Measurements from ENCODE around the gene AP4M1. TPM values are rescaled to one million over a fixed set of nuclear protein-coding genes. Genes with fewer than 3 reads are reported as not detected.
A peak's percentile ranks its signal among the peaks of the same experiment; 100 is the strongest.
"Not testable (repeated sequence)": the region's sequence is repeated elsewhere in the genome, so short reads cannot be mapped to it uniquely, and the experiment has no call there.

AP4M1 gene
- total RNA-seq, 4 donors from 2014 or later = 23.0 to 34.1 (median 25.9) TPM

DNA sequence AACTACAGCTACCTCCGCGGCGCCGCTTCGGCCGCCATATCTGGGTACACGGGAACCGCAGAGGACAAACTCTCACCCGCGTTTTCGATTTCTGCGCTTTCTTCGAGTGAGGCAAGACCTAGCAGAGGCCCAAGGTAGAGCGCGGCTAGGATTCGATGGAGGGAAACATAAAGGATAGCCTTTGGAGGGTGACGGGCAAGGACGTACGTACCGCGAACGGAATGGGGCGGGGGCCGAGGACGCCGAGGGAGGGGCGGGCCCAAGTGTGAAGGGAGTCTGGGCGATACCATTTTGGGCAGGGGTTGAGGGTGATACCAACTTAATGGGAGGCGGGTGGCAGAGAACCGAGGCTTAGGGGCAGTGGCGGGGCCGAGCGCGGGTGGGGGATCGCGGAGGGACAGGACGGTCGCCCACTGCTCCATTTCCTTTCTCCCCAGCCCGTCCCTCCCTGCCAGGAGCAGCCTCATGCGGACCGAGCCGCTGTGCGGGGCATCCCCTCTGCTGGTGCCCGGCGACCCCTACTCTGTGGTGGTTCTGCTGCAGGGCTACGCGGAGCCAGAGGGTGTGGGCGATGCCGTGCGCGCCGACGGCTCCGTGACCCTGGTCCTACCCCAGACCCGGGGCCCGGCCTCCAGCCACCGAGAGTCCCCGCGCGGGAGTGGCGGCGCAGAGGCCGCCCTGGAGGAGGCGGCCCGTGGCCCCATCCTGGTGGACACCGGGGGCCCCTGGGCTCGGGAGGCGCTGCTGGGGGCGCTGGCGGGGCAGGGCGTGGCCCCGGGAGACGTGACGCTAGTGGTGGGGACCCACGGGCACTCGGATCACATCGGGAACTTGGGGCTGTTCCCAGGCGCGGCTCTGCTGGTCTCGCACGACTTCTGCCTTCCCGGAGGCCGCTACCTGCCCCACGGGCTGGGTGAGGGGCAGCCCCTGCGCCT is 25.8 kb downstream of the AP4M1 start, which contains the start of gene MBLAC1:
Gene MBLAC1 (plus strand): TSS at position 37 of the 935 bp plus-strand sequence. CDS start 429 bp downstream, at position 466.
- 0 to 1% methylated on average over 36 to 56 of the region's 85 CpGs for WGBS, 2 donors
- peak within 1 kb of the TSS; percentile 80 to 99 (median 96) for H3K27ac ChIP-seq
- no peaks in the 10 kb centered on the region for H3K9me3 ChIP-seq
- peak; percentile 83 to 93 for DNase-seq (ENCODE audit: low spot score in 2 of 2)
- peaks cover 0 to 47% (median 19%) of the 10 kb centered on the region in 4 donors for H3K4me1 ChIP-seq
- TF ChIP-seq EP300 (IDR thresholded peaks at IDR 0.05) (peak; percentile 39 to 93), POLR2A (IDR thresholded peaks at IDR 0.05) (no peak)
- TF ChIP-seq, protein P1, sequence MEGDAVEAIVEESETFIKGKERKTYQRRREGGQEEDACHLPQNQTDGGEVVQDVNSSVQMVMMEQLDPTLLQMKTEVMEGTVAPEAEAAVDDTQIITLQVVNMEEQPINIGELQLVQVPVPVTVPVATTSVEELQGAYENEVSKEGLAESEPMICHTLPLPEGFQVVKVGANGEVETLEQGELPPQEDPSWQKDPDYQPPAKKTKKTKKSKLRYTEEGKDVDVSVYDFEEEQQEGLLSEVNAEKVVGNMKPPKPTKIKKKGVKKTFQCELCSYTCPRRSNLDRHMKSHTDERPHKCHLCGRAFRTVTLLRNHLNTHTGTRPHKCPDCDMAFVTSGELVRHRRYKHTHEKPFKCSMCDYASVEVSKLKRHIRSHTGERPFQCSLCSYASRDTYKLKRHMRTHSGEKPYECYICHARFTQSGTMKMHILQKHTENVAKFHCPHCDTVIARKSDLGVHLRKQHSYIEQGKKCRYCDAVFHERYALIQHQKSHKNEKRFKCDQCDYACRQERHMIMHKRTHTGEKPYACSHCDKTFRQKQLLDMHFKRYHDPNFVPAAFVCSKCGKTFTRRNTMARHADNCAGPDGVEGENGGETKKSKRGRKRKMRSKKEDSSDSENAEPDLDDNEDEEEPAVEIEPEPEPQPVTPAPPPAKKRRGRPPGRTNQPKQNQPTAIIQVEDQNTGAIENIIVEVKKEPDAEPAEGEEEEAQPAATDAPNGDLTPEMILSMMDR (IDR thresholded peaks at IDR 0.05) = no peak
- peaks cover 0 to 32% (median 0%) of the 10 kb centered on the region in 3 donors for H3K36me3 ChIP-seq
- peak within 1 kb of the TSS; percentile 81 to 98 (median 90) for H3K4me3 ChIP-seq
- no peaks in the 10 kb centered on the region for H3K27me3 ChIP-seq

DNA sequence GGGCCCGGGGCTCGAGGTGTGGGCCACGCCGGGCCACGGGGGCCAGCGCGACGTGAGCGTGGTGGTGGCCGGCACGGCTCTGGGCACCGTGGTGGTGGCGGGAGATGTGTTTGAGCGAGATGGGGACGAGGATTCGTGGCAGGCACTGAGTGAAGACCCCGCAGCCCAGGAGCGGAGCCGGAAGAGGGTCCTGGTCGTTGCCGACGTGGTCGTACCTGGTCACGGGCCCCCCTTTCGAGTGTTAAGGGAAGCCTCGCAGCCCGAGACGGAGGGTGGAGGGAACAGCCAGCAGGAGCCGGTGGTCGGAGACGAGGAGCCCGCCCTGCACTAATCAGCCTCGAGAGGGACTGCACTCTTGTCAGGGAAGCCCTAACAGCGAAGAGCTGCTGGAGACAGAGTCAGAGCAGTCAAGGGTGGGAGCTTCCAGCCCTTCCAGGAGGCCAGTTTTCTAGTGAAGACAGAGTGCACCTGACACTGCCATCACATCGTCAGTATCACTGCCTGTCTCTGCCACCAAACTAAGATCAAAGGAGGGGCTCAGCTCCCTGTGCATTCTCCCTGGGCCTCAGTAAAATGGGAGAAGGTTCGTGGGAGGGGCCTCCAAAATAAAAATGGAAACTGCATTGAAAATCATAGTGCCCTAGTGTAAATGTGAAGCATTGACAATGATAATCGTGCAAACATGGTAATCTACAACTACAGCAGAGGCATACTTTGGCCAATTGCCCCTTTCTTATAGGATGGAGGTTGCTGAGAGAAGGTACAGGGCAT is 26.6 kb downstream of the AP4M1 start:
- H3K9me3 ChIP-seq = no peaks in the 10 kb centered on the region
- no peak for TF ChIP-seq EP300 (IDR thresholded peaks at IDR 0.05)
- TF ChIP-seq, protein P1 (IDR thresholded peaks at IDR 0.05) = peak in 1 of 5 experiments; percentile 10
- H3K27ac ChIP-seq = peak overlapping the region; percentile 80 to 99 (median 96)
- WGBS, 2 donors = 2 to 3% methylated on average over 21 of the region's 37 CpGs
- peaks cover 0 to 50% (median 19%) of the 10 kb centered on the region in 4 donors for H3K4me1 ChIP-seq
- peaks cover 0 to 23% (median 0%) of the 10 kb centered on the region in 3 donors for H3K36me3 ChIP-seq
- peak overlapping the region; percentile 81 to 98 (median 90) for H3K4me3 ChIP-seq
- H3K27me3 ChIP-seq = no peaks in the 10 kb centered on the region
- no peak for DNase-seq (ENCODE audit: low spot score in 2 of 2)

DNA sequence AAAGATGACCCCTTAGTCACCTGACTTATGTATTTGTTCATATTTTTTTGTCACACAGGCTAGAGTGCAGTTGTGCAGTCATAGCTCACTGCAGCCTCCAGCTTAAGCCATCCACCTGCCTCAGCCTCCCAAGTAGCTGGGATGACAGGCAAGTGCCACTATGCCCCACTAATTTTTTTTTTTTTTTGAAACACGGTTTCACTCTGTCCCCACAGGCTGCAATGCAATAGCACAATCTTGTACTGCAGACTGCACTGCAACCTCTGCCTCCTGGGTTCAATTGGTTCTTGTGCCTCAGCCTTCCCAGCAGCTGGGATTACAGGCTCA is 27.2 kb downstream of the AP4M1 start:
- no peak overlapping the region for H3K4me3 ChIP-seq
- H3K27me3 ChIP-seq = no peaks in the 10 kb centered on the region
- H3K9me3 ChIP-seq = no peaks in the 10 kb centered on the region
- peaks cover 0 to 54% (median 19%) of the 10 kb centered on the region in 4 donors for H3K4me1 ChIP-seq
- H3K36me3 ChIP-seq = peaks cover 0 to 18% (median 0%) of the 10 kb centered on the region in 3 donors
- TF ChIP-seq EP300 (IDR thresholded peaks at IDR 0.05) (no peak), POLR2A (IDR thresholded peaks at IDR 0.05) (no peak)
- TF ChIP-seq, protein P1 (IDR thresholded peaks at IDR 0.05) = no peak
- WGBS, 2 donors = 42 to 50% methylated on average over 1 of the region's 1 CpG
- DNase-seq (ENCODE audit: low spot score in 2 of 2) = no peak
- H3K27ac ChIP-seq = no peak overlapping the region

DNA sequence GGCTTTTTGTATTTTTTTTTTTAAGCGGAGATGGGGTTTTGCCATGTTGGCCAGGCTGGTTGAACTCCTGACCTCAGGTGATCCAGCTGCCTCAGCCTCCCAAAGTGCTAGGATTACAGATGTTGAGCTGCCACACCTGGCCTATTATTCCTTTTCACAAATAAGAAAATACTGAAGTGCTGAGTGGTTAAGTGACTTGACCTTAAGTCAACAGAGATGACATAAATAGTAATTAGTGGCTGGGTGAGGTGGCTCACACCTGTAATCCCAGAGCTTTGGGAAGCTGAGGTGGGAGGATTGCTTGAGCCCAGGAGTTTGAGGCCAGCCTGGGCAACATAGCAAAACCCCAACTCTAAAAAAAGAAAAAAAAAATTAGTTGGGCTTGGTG is 28.8 kb downstream of the AP4M1 start:
- not testable (repeated sequence) for H3K36me3 ChIP-seq; H3K9me3 ChIP-seq; H3K27me3 ChIP-seq; H3K4me3 ChIP-seq; H3K27ac ChIP-seq; DNase-seq (ENCODE audit: low spot score in 2 of 2)
- 90 to 96% methylated on average over 1 of the region's 1 CpG for WGBS, 2 donors
- H3K4me1 ChIP-seq = peaks cover 0 to 50% (median 17%) of the 10 kb centered on the region in 4 donors

DNA sequence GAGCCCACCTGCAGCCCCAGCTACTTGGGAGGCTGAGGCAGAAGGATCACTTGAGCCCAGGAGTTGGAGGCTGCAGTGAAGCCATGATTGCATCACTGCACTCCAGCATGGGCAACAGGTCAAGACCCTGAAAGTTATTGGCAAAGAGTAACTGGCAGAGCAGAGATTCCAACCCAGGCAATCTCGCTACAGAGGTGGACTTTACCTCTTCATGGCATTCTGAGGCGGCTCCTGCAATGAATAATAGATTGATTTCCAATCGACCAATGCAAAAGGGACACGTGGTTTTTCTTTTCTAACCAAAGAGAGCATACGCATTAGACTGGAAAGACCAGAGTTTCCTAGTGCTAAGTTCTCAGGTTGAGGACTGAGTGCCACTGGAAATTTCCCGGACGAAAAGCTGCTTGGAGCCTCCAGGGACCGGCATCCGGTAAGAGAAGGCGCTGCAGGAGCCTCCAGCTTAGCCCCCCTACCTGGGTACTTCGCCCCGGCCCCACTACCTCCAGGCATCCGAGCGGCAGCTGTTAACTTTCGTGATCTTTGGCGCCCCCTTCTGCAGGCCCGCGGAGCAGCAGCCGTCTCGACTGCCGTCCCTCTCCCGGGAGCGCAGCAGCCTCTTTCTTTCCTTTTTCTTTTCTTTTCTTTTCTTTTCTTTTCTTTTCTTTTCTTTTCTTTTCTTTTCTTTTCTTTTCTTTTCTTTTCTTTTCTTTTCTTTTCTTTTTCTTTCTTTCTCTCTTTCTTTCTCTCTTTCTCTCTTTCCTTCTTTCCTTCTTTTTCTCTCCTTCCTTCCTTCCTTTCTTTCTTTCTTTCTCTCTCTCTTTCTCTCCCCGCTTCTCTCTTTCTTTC is 29.4 kb downstream of the AP4M1 start:
- peak; percentile 80 to 90 for DNase-seq (ENCODE audit: low spot score in 2 of 2)
- WGBS, 2 donors = 11 to 13% methylated on average over 24 of the region's 24 CpGs
- no peaks in the 10 kb centered on the region for H3K9me3 ChIP-seq
- peak overlapping the region in 1 of 4 donors; percentile 52 for H3K27ac ChIP-seq
- TF ChIP-seq, protein P1 (IDR thresholded peaks at IDR 0.05) = peak; percentile 82 to 95 (median 89)
- TF ChIP-seq POLR2A (IDR thresholded peaks at IDR 0.05) = no peak
- no peak for TF ChIP-seq EP300 (IDR thresholded peaks at IDR 0.05)
- H3K4me1 ChIP-seq = peaks cover 0 to 44% (median 14%) of the 10 kb centered on the region in 4 donors
- peak overlapping the region in 1 of 4 donors; percentile 18 for H3K4me3 ChIP-seq
- no peaks in the 10 kb centered on the region for H3K27me3 ChIP-seq
- H3K36me3 ChIP-seq = no peaks in the 10 kb centered on the region
